Small intestine (tissue), 7 donors: ENCODE measurements around the gene S100A2. TPM values are rescaled to one million over a fixed set of nuclear protein-coding genes. Genes with fewer than 3 reads are reported as not detected.
"Not testable (repeated sequence)": the region's sequence is repeated elsewhere in the genome, so short reads cannot be mapped to it uniquely, and the experiment has no call there.

Experiments
- DNase-seq, 2 donors: peaks; one replicate each; pipeline versions ENCODE4 v3.0.0 to v3.0.0-alpha.2; 2013
- FAIRE-seq: peaks from 2 replicates; lab custom pipeline; 2012; peaks lifted over from hg19 to GRCh38; lab: Jason Lieb, UNC
- H3K27ac ChIP-seq, 3 donors: one replicate each; pipeline ENCODE4 v1.5.1; 2013; ENCODE audit warnings: low read length in 2 of 3, mild to moderate bottlenecking in 2 of 3, control low read depth in 1 of 3, inconsistent platforms in 1 of 3, low read depth in 1 of 3, moderate library complexity in 1 of 3
- H3K27me3 ChIP-seq, 3 donors: one replicate each; pipeline ENCODE4 v1.6.1; 2013; ENCODE audit warnings: low read length in 3 of 3, inconsistent platforms in 1 of 3; ENCODE audit not compliant: control insufficient read depth in 3 of 3, insufficient read depth in 3 of 3
- H3K36me3 ChIP-seq, 3 donors: one replicate each; pipeline ENCODE4 v1.6.1; 2013; ENCODE audit warnings: low read length in 3 of 3, inconsistent platforms in 1 of 3, low read depth in 1 of 3, mild to moderate bottlenecking in 1 of 3, moderate library complexity in 1 of 3; ENCODE audit not compliant: control insufficient read depth in 3 of 3, insufficient read depth in 2 of 3
- H3K4me1 ChIP-seq, 3 donors: one replicate each; pipeline ENCODE4 v1.6.1; 2013; ENCODE audit warnings: low read length in 2 of 3, inconsistent platforms in 1 of 3, low read depth in 1 of 3, mild to moderate bottlenecking in 1 of 3, moderate library complexity in 1 of 3; ENCODE audit not compliant: control insufficient read depth in 3 of 3, insufficient read depth in 2 of 3
- H3K4me3 ChIP-seq, 3 donors: one replicate each; pipeline ENCODE4 v1.5.1; 2013; ENCODE audit warnings: low read length in 3 of 3, control low read depth in 1 of 3, inconsistent platforms in 1 of 3, low read depth in 1 of 3, mild to moderate bottlenecking in 1 of 3, moderate library complexity in 1 of 3
- H3K9me3 ChIP-seq, 2 donors: one replicate each; pipeline ENCODE4 v1.6.1; 2013; ENCODE audit warnings: low read depth in 1 of 2, low read length in 1 of 2; ENCODE audit not compliant: control insufficient read depth in 2 of 2, insufficient read depth in 1 of 2
- WGBS, 3 donors: extraction: QIAGEN DNeasy Blood & Tissue Kit; methylation state at CpG; one replicate each; pipeline ENCODE4 v1.1.7; 2013; 5-methylcytosine and 5-hydroxymethylcytosine counted together
- polyA plus RNA-seq, 4 donors: library from polyadenylated mRNA; stranded (reverse) in 3 of 4; unstranded in 1 of 4; fragments of 200-250 nt in 3 of 4; fragments of 120-200 nt in 1 of 4; gene quantifications; one replicate each; pipeline versions ENCODE4 v1.2.1 to v1.2.3, GENCODE V29; 2013
- donor health status: healthy with polysubstance abuse.
- donor health status: control.
- donor health status: control.
- donor health status: Bipolar disorder and iron deficiency.
- donor health status: healthy.

S100A2 gene
- polyA plus RNA-seq, 4 donors, result 0.43 to 9.8 (median 4.5) TPM

GRCh38 chr1:153567621-153568366 lies 2.1 kb upstream of the S100A2 start:
- no peaks in the 10 kb centered on the region for H3K9me3 ChIP-seq
- H3K4me1 ChIP-seq, result peaks cover 6 to 44% (median 8%) of the 10 kb centered on the region in 3 donors
- no peak for FAIRE-seq
- 73 to 83% (median 76%) methylated on average over 22 of the region's 22 CpGs for WGBS, 3 donors
- peak overlapping the region; percentile 6 to 71 (median 71) for H3K27ac ChIP-seq
- no peaks in the 10 kb centered on the region for H3K27me3 ChIP-seq
- no peak overlapping the region for H3K4me3 ChIP-seq
- no peak for DNase-seq
- H3K36me3 ChIP-seq, result peaks cover 0 to 3% (median 0%) of the 10 kb centered on the region in 3 donors

- H3K4me1 ChIP-seq, result peaks cover 6 to 44% (median 8%) of the 10 kb centered on the region in 3 donors
- peak overlapping the region; percentile 91 to 98 (median 96) for H3K27ac ChIP-seq
- DNase-seq (peak; percentile 99), FAIRE-seq (no peak)
- no peaks in the 10 kb centered on the region for H3K9me3 ChIP-seq
- H3K36me3 ChIP-seq, result peaks cover 0 to 3% (median 0%) of the 10 kb centered on the region in 3 donors
- WGBS, 3 donors, result 30 to 42% (median 35%) methylated on average over 16 of the region's 16 CpGs
- H3K4me3 ChIP-seq, result no peak overlapping the region
- no peaks in the 10 kb centered on the region for H3K27me3 ChIP-seq
These were observed 1.0 kb upstream of the S100A2 start for GRCh38 chr1:153566414-153567371.

- Histone ChIP-seq H3K27ac (no peak overlapping the region), H3K36me3 (peaks cover 0 to 3% (median 0%) of the 10 kb centered on the region in 3 donors), H3K9me3 (no peaks in the 10 kb centered on the region), H3K27me3 (no peaks in the 10 kb centered on the region), H3K4me3 (no peak overlapping the region), H3K4me1 (peaks cover 6 to 37% (median 8%) of the 10 kb centered on the region in 3 donors)
- no peak for DNase-seq
- WGBS, 3 donors, result 87 to 93% (median 92%) methylated on average over 7 of the region's 7 CpGs
- FAIRE-seq, result no peak
These were observed 1.7 kb downstream of the S100A2 start for GRCh38 chr1:153563991-153564390.

- 83 to 89% (median 89%) methylated on average over 6 of the region's 6 CpGs for WGBS, 3 donors
- H3K27me3 ChIP-seq, result no peaks in the 10 kb centered on the region
- no peak for DNase-seq
- FAIRE-seq, result no peak
- H3K9me3 ChIP-seq, result no peaks in the 10 kb centered on the region
- H3K4me1 ChIP-seq, result peaks cover 6 to 33% (median 8%) of the 10 kb centered on the region in 3 donors
- H3K27ac ChIP-seq, result no peak overlapping the region
- H3K4me3 ChIP-seq, result no peak overlapping the region
- H3K36me3 ChIP-seq, result peaks cover 0 to 3% (median 0%) of the 10 kb centered on the region in 3 donors
These were observed 2.2 kb downstream of the S100A2 start for GRCh38 chr1:153563483-153563901.

GRCh38 chr1:153562021-153562420 lies 3.6 kb downstream of the S100A2 start:
- not testable (repeated sequence) for H3K27me3 ChIP-seq, H3K9me3 ChIP-seq, DNase-seq, FAIRE-seq, H3K36me3 ChIP-seq, H3K4me3 ChIP-seq, H3K27ac ChIP-seq
- whole genome bisulfite sequencing, 3 donors, result 70 to 88% (median 74%) methylated on average over 3 of the region's 3 CpGs
- H3K4me1 ChIP-seq, result peaks cover 4 to 19% (median 6%) of the 10 kb centered on the region in 3 donors

- H3K27ac ChIP-seq, result no peak overlapping the region
- no peak overlapping the region for H3K4me3 ChIP-seq
- DNase-seq (no peak), FAIRE-seq (no peak)
- H3K36me3 ChIP-seq, result peaks cover 0 to 3% (median 0%) of the 10 kb centered on the region in 3 donors
- H3K9me3 ChIP-seq, result no peaks in the 10 kb centered on the region
- H3K27me3 ChIP-seq, result no peaks in the 10 kb centered on the region
- peaks cover 0 to 14% (median 6%) of the 10 kb centered on the region in 3 donors for H3K4me1 ChIP-seq
- 95 to 96% (median 95%) methylated on average over 3 of the region's 3 CpGs for WGBS, 3 donors
These were observed 4.1 kb downstream of the S100A2 start for GRCh38 chr1:153561466-153561985.

- H3K27me3 ChIP-seq, result no peaks in the 10 kb centered on the region
- no peak overlapping the region for H3K4me3 ChIP-seq
- FAIRE-seq (no peak), DNase-seq (no peak)
- 86 to 89% (median 88%) methylated on average over 10 of the region's 10 CpGs for WGBS, 3 donors
- H3K4me1 ChIP-seq, result peaks cover 0 to 8% (median 2%) of the 10 kb centered on the region in 3 donors
- H3K36me3 ChIP-seq, result peaks cover 0 to 3% (median 0%) of the 10 kb centered on the region in 3 donors
- no peak overlapping the region for H3K27ac ChIP-seq
- H3K9me3 ChIP-seq, result no peaks in the 10 kb centered on the region
These were observed 4.7 kb downstream of the S100A2 start for GRCh38 chr1:153560771-153561465.
